Measurements from ENCODE around the gene SPDEF.

The SPDEF gene

GRCh38 chr6:34543421-34543820, 12.7 kb downstream of the SPDEF start:
- no peak for DNase-seq

DNA sequence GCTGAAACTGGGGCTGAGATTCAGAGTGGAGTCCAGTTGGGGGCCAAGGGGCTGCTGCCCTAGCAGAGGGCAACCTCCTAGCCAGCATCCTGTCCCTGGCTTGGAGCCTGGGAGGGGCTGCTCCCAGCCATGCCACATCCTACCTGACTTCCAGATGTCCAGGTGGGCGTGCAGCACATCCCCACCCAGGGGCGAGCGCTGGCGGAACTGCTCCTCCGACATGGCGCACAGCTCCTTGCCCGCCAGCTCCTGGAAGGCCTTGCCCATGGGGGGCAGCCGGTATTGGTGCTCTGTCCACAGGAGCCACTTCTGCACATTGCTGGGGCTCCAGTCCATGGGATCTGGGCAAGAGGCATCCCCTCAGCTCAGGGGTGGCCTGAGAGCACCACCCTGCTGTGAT, 15.3 kb downstream of the SPDEF start:
- no peak for DNase-seq

- no peak for DNase-seq
These were observed 15.9 kb downstream of the SPDEF start for GRCh38 chr6:34540222-34540621.

GRCh38 chr6:34539181-34539580, 16.9 kb downstream of the SPDEF start:
- DNase-seq = no peak

GRCh38 chr6:34538581-34538980, 17.5 kb downstream of the SPDEF start:
- no peak for DNase-seq

- no peak for DNase-seq
These were observed 18.1 kb downstream of the SPDEF start for GRCh38 chr6:34537922-34538550.

- DNase-seq = no peak
These were observed 18.9 kb downstream of the SPDEF start for GRCh38 chr6:34536959-34537848.

- DNase-seq = no peak
These were observed 19.7 kb downstream of the SPDEF start for GRCh38 chr6:34536251-34536958.

DNA sequence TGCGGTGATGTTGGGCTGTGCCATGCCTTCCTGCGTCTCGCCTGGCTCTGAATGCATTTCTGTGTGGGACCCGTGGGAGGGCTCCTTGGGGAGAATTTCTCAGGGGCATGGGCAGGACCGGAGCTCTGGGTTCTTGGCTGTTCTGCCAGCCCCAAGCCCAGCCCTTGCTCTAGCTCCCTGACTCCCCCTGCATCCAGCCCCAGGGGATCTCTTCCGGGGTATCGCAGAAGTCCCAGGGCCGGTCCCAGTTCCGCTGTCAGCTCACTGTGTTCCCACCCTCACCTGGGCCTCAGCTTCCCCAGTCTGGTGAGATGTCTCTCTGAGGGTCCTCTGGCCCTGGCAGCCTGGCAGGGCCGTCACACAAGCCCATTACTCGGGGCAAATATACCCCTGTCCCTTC, 20.5 kb downstream of the SPDEF start:
- no peak for DNase-seq

DNA sequence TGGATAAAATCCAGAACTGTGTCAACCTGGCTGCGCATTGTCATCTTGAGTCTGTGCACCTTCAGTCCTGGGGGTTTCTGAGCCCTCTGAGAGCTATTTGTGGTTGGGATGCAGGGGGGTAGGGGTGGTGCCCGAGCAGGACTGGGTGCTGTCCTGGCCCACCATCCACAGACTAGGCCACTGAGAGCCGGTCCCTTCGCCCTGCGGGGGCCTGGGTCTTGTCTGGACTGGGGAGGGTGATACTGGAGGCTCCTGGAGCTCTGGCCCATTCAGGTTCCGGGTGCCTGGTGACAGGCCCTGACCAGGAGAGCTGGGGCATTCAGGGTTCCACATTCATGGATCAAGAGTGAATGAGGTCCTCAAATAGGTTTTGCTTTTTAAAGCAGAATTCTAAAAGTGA, 20.9 kb downstream of the SPDEF start:
- no peak for DNase-seq

DNA sequence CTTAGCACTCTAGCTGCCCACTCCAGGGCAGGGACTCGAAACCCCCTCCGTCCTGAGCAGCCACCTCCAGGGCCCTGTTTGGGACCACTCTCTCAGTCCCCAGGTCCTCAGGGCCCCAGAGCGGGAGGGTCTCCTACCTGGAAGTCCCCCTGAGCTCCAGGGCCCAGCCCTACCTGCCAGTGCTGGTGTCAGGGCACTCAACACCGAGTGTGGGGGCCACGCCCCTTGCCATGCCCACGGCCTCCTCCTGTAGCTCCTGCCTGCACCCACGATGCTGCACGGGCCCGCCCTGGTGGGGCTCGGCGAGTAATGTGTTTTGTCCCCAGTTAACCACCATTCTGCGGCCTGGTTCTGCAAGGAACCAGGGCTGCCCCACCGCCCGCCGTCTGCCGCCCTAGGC, 21.5 kb downstream of the SPDEF start:
- no peak for DNase-seq

DNA sequence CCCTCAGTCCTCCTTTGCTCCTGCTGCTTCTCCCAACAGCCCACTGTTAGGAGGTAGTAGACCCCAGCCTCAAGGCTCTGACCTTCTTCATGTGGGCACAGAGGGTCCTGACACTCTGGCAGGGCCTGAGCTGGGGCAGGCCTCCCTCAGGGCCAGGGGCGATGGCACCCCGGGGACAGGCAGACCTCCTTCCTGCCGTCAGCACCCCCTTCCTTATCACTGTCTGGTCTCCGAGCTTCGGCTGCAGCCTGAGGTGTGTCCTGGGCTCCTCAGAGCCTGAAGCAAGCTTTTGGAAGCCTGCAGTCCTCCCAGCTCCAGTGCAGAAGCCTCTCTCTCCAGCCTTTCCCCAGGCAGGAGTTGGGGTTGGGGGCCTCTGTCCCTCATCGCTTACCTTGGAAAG, 22.0 kb downstream of the SPDEF start:
- DNase-seq = no peak

GRCh38 chr6:34532230-34532629, 23.9 kb downstream of the SPDEF start:
- no peak for DNase-seq

DNA sequence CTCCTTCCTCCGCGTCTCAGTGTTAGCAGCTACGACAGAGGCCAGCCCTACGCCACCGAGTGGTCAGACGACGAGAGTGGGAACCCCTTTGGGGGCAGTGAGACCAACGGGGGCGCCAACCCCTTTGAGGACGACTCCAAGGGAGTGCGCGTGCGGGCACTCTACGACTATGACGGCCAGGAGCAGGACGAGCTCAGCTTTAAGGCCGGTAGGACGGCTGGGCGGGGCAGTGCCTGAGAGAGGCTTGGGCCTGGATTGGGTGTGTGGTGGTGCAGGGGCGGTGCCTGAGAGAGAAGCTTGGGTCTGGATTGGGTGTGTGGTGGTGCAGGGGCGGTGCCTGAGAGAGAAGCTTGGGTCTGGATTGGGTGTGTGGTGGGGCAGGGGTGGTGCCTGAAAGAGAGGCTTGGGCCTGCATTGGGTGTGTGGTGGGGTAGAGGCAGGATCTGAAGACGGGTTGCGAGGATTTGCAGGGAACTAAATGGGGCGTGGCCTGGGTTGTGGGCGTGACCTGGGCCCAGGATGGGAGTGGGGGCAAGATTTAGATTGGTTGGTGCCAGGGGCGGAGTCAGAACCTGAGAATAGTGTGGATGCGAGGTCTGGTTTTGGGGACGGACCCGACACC, 24.4 kb downstream of the SPDEF start:
- peak; percentile 40 for DNase-seq

GRCh38 chr6:34530753-34531365, 25.3 kb downstream of the SPDEF start:
- DNase-seq = no peak

DNA sequence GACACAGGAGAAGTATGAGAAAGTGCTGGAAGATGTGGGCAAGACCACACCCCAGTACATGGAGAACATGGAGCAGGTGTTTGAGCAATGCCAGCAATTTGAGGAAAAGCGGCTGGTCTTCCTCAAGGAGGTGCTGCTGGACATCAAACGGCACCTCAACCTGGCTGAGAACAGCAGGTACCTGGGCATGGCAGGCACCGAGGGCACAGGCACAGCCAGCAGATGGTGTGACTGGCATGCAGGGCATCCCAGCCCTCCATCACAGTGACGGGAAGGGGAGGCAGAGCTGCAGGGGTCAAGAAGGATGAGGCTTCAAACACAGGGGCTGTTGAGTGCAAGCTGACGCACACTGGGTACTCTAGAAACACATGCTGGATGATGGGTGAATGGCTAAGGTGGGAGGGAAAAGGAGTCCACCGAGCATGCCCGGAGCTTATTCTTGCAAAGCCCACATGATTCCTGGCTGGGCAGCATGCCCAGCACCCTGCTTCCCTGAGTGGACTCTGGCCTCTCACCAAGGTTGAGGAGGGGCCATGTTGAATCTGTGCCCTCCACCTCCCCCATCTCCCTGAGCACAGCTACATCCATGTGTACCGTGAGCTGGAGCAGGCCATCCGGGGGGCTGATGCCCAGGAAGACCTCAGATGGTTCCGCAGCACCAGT, 26.3 kb downstream of the SPDEF start:
- no peak for DNase-seq

DNA sequence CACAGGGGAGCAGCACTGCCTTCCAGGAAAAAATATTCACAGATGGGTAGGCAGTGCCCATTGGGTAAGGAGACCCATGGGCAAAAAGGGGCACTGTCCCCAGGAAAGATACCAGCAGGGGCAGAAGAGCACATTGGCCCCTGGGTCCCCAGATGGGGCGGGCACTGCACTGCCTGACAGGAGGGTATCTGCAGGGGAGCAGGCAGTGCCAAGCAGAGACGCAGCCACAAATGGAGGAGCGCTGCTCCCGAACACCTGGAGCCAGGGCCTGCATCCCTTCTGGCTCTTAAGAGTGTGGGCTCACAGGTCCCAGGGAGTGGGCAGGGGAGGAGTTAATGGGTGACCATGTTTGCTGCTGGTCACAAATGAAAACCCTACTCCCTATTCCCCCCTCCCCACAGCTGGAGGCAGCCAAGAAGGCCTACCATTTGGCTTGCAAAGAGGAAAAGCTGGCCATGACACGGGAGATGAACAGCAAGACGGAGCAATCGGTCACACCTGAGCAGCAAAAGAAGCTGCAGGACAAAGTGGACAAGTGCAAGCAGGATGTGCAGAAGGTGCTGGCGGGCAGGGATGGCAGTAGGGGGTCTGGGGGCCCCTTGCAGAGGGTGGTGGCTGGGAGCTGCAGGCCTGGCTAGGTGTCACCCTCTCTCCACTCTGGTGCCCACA, 27.0 kb downstream of the SPDEF start:
- DNase-seq = no peak

GRCh38 chr6:34527751-34528670, 28.1 kb downstream of the SPDEF start:
- no peak for DNase-seq

GRCh38 chr6:34526992-34527728, 29.0 kb downstream of the SPDEF start:
- DNase-seq = peak; percentile 98

All from activated CD4-positive, alpha-beta T cell treated with anti-CD3 and anti-CD28 coated beads for 48 hours (primary cell).